GM12878 (cell line): ENCODE measurements around the gene TMEM72. TPM values are rescaled to one million over a fixed set of nuclear protein-coding genes. Genes with fewer than 3 reads are reported as not detected.
A peak's percentile ranks its signal among the peaks of the same experiment; 100 is the strongest.

Source experiments
- ATAC-seq: fragments of 200-7000 bp; cut with Tn5 transposase; 3 replicates; pipeline ENCODE4 v1.9.1; 2020; ENCODE audit warnings: mild to moderate bottlenecking, moderate library complexity
- BruUV-seq: library from RNA; stranded (reverse); fragments of 400-500 nt; replicated peaks from 2 replicates; lab custom pipeline; 2021; lab: Mats Ljungman, UMichigan
- CTCF ChIA-PET: fragments of 300-600 bp; sonication (Branson Sonifier 250); formaldehyde crosslinking; extraction: SDS; loops from one replicate; lab custom pipeline; 2021; ENCODE audit warnings: inconsistent platforms; lab: Yijun Ruan, JAX
- POLR2A ChIA-PET: fragments of 350-600 bp; formaldehyde crosslinking; extraction: SDS; loops from one replicate; lab custom pipeline; 2021; ENCODE audit warnings: inconsistent platforms; lab: Charles Lee
- RAD21 ChIA-PET: fragments of 300-600 bp; sonication (Branson Sonifier 250); formaldehyde crosslinking; loops from one replicate; lab custom pipeline; 2023; ENCODE audit warnings: antibody characterized with exemption; ENCODE audit not compliant: unreplicated experiment; lab: Charles Lee
- SMC1A ChIA-PET: fragments of 300-600 bp; sonication (Branson Sonifier 250); formaldehyde crosslinking; loops from one replicate; lab custom pipeline; 2023; ENCODE audit not compliant: unreplicated experiment, uncharacterized antibody; lab: Charles Lee
- DNase-seq: peaks from one replicate; pipeline ENCODE4 v3.0.0-alpha.2; 2011; ENCODE audit warnings: low read depth, low spot score
- FAIRE-seq: peaks from 3 replicates; lab custom pipeline; 2011; peaks lifted over from hg19 to GRCh38; lab: Jason Lieb, UNC
- H2AFZ ChIP-seq: 2 replicates; pipeline ENCODE4 v1.6.0; 2011; ENCODE audit warnings: low read depth, low read length, control low read depth; ENCODE audit not compliant: control insufficient read depth
- H3K27ac ChIP-seq: 2 replicates; pipeline ENCODE4 v1.5.1; 2011; ENCODE audit warnings: control low read depth; ENCODE audit not compliant: control insufficient read depth, insufficient read depth
- H3K27me3 ChIP-seq, 2 experiments: replicated peaks in 1 of 2; 2 replicates each; pipeline versions ENCODE4 v1.6.0 to v1.6.1; 2011; ENCODE audit warnings: low read length in 1 of 2; ENCODE audit not compliant: control insufficient read depth in 2 of 2, insufficient read depth in 2 of 2
- H3K36me3 ChIP-seq, 2 experiments: 2 replicates each; pipeline ENCODE4 v1.5.1; 2011; ENCODE audit warnings: low read length in 1 of 2; ENCODE audit not compliant: control insufficient read depth in 2 of 2, insufficient read depth in 2 of 2
- H3K4me1 ChIP-seq: 2 replicates; pipeline ENCODE4 v1.6.1; 2011; ENCODE audit warnings: mild to moderate bottlenecking, low read length, moderate library complexity, mixed read lengths; ENCODE audit not compliant: control insufficient read depth, insufficient read depth
- H3K4me2 ChIP-seq: 2 replicates; pipeline ENCODE4 v1.6.0; 2011; ENCODE audit warnings: control low read depth; ENCODE audit not compliant: control insufficient read depth, insufficient read depth
- H3K4me3 ChIP-seq: fragments of 200-600 bp; sonication (generic); 2 replicates; pipeline ENCODE4 v1.5.1; 2016
- H3K79me2 ChIP-seq: 2 replicates; pipeline ENCODE4 v1.6.0; 2011; ENCODE audit warnings: low read length; ENCODE audit not compliant: control insufficient read depth, insufficient read depth
- H3K9ac ChIP-seq: 2 replicates; pipeline ENCODE4 v1.8.0; 2011; ENCODE audit warnings: low read length, control low read depth, mixed read lengths; ENCODE audit not compliant: control insufficient read depth, insufficient read depth
- H3K9me3 ChIP-seq: replicated peaks from 3 replicates; pipeline ENCODE4 v1.5.1; 2011; ENCODE audit warnings: mild to moderate bottlenecking, low read length; ENCODE audit not compliant: control insufficient read depth, insufficient read depth
- H4K20me1 ChIP-seq: 2 replicates; pipeline ENCODE4 v1.6.0; 2011; ENCODE audit not compliant: control insufficient read depth, insufficient read depth
- CHD1 ChIP-seq: IDR thresholded peaks from 2 replicates; pipeline ENCODE4 v1.6.1; 2012; ENCODE audit warnings: low read depth, low read length, improper control_type of control experiment
- E2F8 ChIP-seq: fragments of 450-650 bp; IDR thresholded peaks from 2 replicates; pipeline ENCODE4 v1.6.1; 2018; ENCODE audit warnings: mild to moderate bottlenecking, low read depth, moderate library complexity; ENCODE audit not compliant: partially characterized antibody
- FOXM1 ChIP-seq: IDR thresholded peaks from 2 replicates; pipeline ENCODE4 v1.6.1; 2012; ENCODE audit warnings: low read depth, mild to moderate bottlenecking, inconsistent platforms, low read length, moderate library complexity
- IKZF1 ChIP-seq: fragments of 450-650 bp; conservative IDR thresholded peaks from 2 replicates; pipeline ENCODE4 v1.6.1; 2017; ENCODE audit warnings: antibody characterized with exemption, mild to moderate bottlenecking
- MYC ChIP-seq: IDR thresholded peaks from 2 replicates; pipeline ENCODE4 v1.6.1; 2011; ENCODE audit warnings: mild to moderate bottlenecking, low read length, moderate library complexity, inconsistent platforms; ENCODE audit not compliant: insufficient read depth, insufficient replicate concordance, insufficient read length, severe bottlenecking
- NKRF ChIP-seq: fragments of 450-650 bp; conservative IDR thresholded peaks from 2 replicates; pipeline ENCODE4 v1.6.1; 2017; ENCODE audit warnings: mild to moderate bottlenecking, moderate library complexity
- PBX3 ChIP-seq: IDR thresholded peaks from 2 replicates; pipeline ENCODE4 v1.6.1; 2011; ENCODE audit warnings: mild to moderate bottlenecking, low read depth, low read length, moderate library complexity; ENCODE audit not compliant: insufficient replicate concordance
- POLR2AphosphoS5 ChIP-seq: IDR thresholded peaks from 2 replicates; pipeline ENCODE4 v1.6.1; 2011; ENCODE audit warnings: mild to moderate bottlenecking, low read length, inconsistent platforms
- RAD51 ChIP-seq: fragments of 450-650 bp; IDR thresholded peaks from 2 replicates; pipeline ENCODE4 v1.6.1; 2016; ENCODE audit warnings: moderate library complexity, mild to moderate bottlenecking, inconsistent platforms
- SIN3A ChIP-seq: IDR thresholded peaks from 2 replicates; pipeline ENCODE4 v1.6.1; 2012; ENCODE audit warnings: low read depth, low read length, improper control_type of control experiment
- SMARCA5 ChIP-seq: fragments of 450-650 bp; IDR thresholded peaks from 2 replicates; pipeline ENCODE4 v1.6.1; 2017; ENCODE audit warnings: mild to moderate bottlenecking
- TARDBP ChIP-seq: IDR thresholded peaks from 2 replicates; pipeline ENCODE4 v1.6.1; 2016; ENCODE audit warnings: borderline replicate concordance
- ZBED1 ChIP-seq: IDR thresholded peaks from 2 replicates; pipeline ENCODE4 v1.6.1; 2016; ENCODE audit warnings: borderline replicate concordance
- ZNF207 ChIP-seq: fragments of 450-650 bp; IDR thresholded peaks from 2 replicates; pipeline ENCODE4 v1.6.1; 2014; ENCODE audit warnings: antibody characterized with exemption, mild to moderate bottlenecking, borderline replicate concordance
- WGBS: methylation state at CpG from one replicate; pipeline ENCODE4 v1.1.6; 2016; ENCODE audit warnings: low lambda C conversion rate; ENCODE audit not compliant: insufficient replicate concordance, insufficient coverage; ENCODE audit errors: missing lambda C conversion rate; 5-methylcytosine and 5-hydroxymethylcytosine counted together
- in situ Hi-C: fragments of 300-500 bp; cut with MboI; formaldehyde crosslinking; loops from 9 replicates; pipeline ENCODE4 v1.14.3; 2018; ENCODE audit warnings: mixed read lengths
- intact Hi-C: fragments of 100-400 bp; cut with micrococcal nuclease; formaldehyde crosslinking; loops from one replicate; pipeline ENCODE4 v1.14.2; 2022; ENCODE audit not compliant: unreplicated experiment
- polyA plus RNA-seq, 11 experiments: library from polyadenylated mRNA; depleted of rRNA in 4 of 11; unstranded in 6 of 11; stranded (reverse) in 5 of 11; fragments of >200 nt; fragmentation: Nextera tagmentation in 4 of 11; fragmentation: Illumina TruSeq in 1 of 11; extraction: Ambion mirVana in 4 of 11; extraction: Trizol in 1 of 11; gene quantifications; 1 replicate in 1 of 11; 2 replicates in 10 of 11; pipeline versions ENCODE4 v1.2.1 to v1.2.3, GENCODE V29; 2011 to 2016; ENCODE audit warnings: inconsistent platforms in 2 of 11, missing spikeins in 2 of 11, low read depth in 1 of 11
- total RNA-seq, 4 experiments: library from RNA; depleted of rRNA in 3 of 4; stranded (reverse); fragments of >200 nt in 3 of 4; fragmentation: Illumina TruSeq in 1 of 4; extraction: Trizol in 1 of 4; gene quantifications; 2 replicates each; pipeline versions ENCODE4 v1.2.1 to v1.2.3, GENCODE V29; 2013 to 2021

TMEM72 gene
- total and polyA plus RNA-seq, 10 of the 15 experiments (the other 5 are each of a cell fraction or from before 2014, with no cell fraction given), result 0.12 TPM; not detected in 9

DNA sequence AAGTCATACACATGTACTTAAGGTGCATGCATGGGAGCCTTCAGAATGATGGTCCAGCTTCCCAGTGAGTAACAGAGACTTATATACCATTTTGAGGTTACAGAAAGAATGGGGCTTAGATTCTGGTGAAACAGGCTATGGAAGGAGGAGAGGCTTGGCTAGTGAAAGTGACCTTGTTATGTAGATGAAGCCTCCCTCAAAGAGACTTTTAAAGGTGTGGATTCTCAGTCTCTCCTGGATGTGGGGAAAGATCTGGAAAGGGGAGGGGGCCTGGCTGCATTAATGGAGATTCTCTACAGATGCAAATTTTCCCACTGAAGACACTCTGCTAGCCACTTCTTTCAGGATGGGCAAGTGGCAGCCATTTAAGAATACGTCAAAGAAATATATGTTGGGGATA, 54.0 kb downstream of the TMEM72 start:
- ChIA-PET SMC1A (interaction anchor here (0.7 to 9.3 kb wide), 10 partner anchors 8 to 561 kb away, joined by 3 to 147 read pairs (median 15); partner anchors contain the start of genes DEPP1 and ZNF22), CTCF (interaction anchor here (1.7 to 9.1 kb wide), 9 partner anchors 8 to 36 kb away, joined by 4 to 116 read pairs (median 10); partner anchors contain the start of gene DEPP1), POLR2A (interaction anchor here (0.9 to 14.0 kb wide), 4 partner anchors 9 to 36 kb away, joined by 3 to 174 read pairs (median 56); partner anchors contain the start of gene DEPP1), RAD21 (interaction anchor here (5.0 to 9.2 kb wide), 4 partner anchors 8 to 32 kb away, joined by 34 to 124 read pairs (median 57); partner anchors contain the start of gene DEPP1)
- FAIRE-seq (no peak), DNase-seq (no peak), ATAC-seq (no peak)
- TSS peak; percentile 82 for BruUV-seq
- H3K27me3 ChIP-seq, result no peaks in the 10 kb centered on the region
- TF ChIP-seq ZBED1 (no peak), FOXM1 (no peak), CHD1 (no peak), IKZF1 (no peak), TARDBP (no peak), PBX3 (no peak), MYC (no peak), POLR2AphosphoS5 (no peak), SIN3A (no peak), NKRF (no peak), E2F8 (no peak), ZNF207 (no peak), RAD51 (no peak), SMARCA5 (no peak)
- in situ Hi-C loops, result loop anchor here (10.0 to 25.0 kb wide), 2 partner anchors 1560 to 1803 kb away; partner anchors contain the start of gene HNRNPF
- H3K27ac ChIP-seq, result peak overlapping the region; percentile 85
- peak overlapping the region; percentile 82 for H3K4me2 ChIP-seq
- H3K9me3 ChIP-seq, result no peaks in the 10 kb centered on the region
- peaks cover 85% of the 10 kb centered on the region for H3K4me1 ChIP-seq
- peaks cover 29% of the 10 kb centered on the region for H3K79me2 ChIP-seq
- WGBS, result 88% methylated on average over 1 of the region's 1 CpG
- intact Hi-C loops, result loop anchor here (10.0 kb wide), 2 partner anchors 410 to 1820 kb away; partner anchors contain the start of gene ALOX5
- no peaks in the 10 kb centered on the region for H4K20me1 ChIP-seq
- H3K4me3 ChIP-seq, result no peak overlapping the region
- no peak overlapping the region for H2AFZ ChIP-seq
- H3K9ac ChIP-seq, result no peak overlapping the region; the same call in 1 of the 2 replicates
- H3K36me3 ChIP-seq, result no peaks in the 10 kb centered on the region
